Stimulated activated CD4-positive, alpha-beta T cell treated with anti-CD3 and anti-CD28 coated beads, TNF-alpha, amount 100 ng/mL, for 24 hours (primary cell): ENCODE results near the gene JMJD4.

ENCODE experiments used
- DNase-seq, 3 experiments: peaks; one replicate each; pipeline ENCODE4 v3.0.0-alpha.2; 2020; ENCODE audit warnings: low read depth in 3 of 3

The JMJD4 gene

GRCh38 chr1:227685807-227686206 lies 49.3 kb downstream of the JMJD4 start:
- DNase-seq: no peak
